GM23248 (cell line): ENCODE data around the gene DRD4.

Source experiments
- EZH2 ChIP-seq: fragments of 200-600 bp; sonication (generic); IDR thresholded peaks from 2 replicates; pipeline ENCODE4 v1.6.1; 2018; ENCODE audit warnings: antibody characterized with exemption, mild to moderate bottlenecking; ENCODE audit not compliant: insufficient read depth, poor library complexity, severe bottlenecking
- EZH2phosphoT487 ChIP-seq: fragments of 200-600 bp; sonication (generic); IDR thresholded peaks from 2 replicates; pipeline ENCODE4 v1.6.1; 2018; ENCODE audit warnings: antibody characterized with exemption, moderate library complexity, mild to moderate bottlenecking, low read depth; ENCODE audit not compliant: insufficient read depth

- TF ChIP-seq EZH2phosphoT487 (no peak), EZH2 (no peak)
These were observed 23.8 kb downstream of the DRD4 start for GRCh38 chr11:660681-661444.
